Suprapubic skin (tissue), 4 donors: ENCODE data around the gene MCOLN1. TPM values are rescaled to one million over a fixed set of nuclear protein-coding genes. Genes with fewer than 3 reads are reported as not detected.

ENCODE experiments used
- DNase-seq, 2 donors: peaks; one replicate each; pipeline ENCODE4 v3.0.0-alpha.2; 2019; ENCODE audit warnings: low spot score in 2 of 2
- H3K27ac ChIP-seq: fragments of 200-600 bp; sonication (generic); one replicate; pipeline ENCODE4 v1.5.1; 2019
- H3K27me3 ChIP-seq: fragments of 200-600 bp; sonication (generic); one replicate; pipeline ENCODE4 v1.5.1; 2019
- H3K36me3 ChIP-seq: fragments of 200-600 bp; sonication (generic); one replicate; pipeline ENCODE4 v1.5.1; 2019
- H3K4me1 ChIP-seq: fragments of 200-600 bp; sonication (generic); one replicate; pipeline ENCODE4 v1.5.1; 2019
- H3K4me3 ChIP-seq: fragments of 200-600 bp; sonication (generic); one replicate; pipeline ENCODE4 v1.5.1; 2019; ENCODE audit warnings: mild to moderate bottlenecking
- H3K9me3 ChIP-seq: fragments of 200-600 bp; sonication (generic); one replicate; pipeline ENCODE4 v1.5.1; 2019
- EP300 ChIP-seq: sonication (generic); formaldehyde crosslinking; IDR thresholded peaks from one replicate; pipeline ENCODE4 v1.6.1; 2017; ENCODE audit warnings: antibody characterized with exemption
- POLR2A ChIP-seq, 2 donors: fragments of 450-650 bp; IDR thresholded peaks; one replicate each; pipeline ENCODE4 v1.6.1; 2017; ENCODE audit warnings: antibody characterized with exemption in 2 of 2, mild to moderate bottlenecking in 2 of 2, moderate library complexity in 2 of 2
- POLR2AphosphoS5 ChIP-seq, 3 donors: sonication (generic); formaldehyde crosslinking; IDR thresholded peaks; one replicate each; pipeline ENCODE4 v1.6.1; 2017; ENCODE audit warnings: antibody characterized with exemption in 3 of 3
- WGBS: methylation state at CpG from one replicate; pipeline ENCODE4 v1.1.5; 2018; 5-methylcytosine and 5-hydroxymethylcytosine counted together
- total RNA-seq, 4 donors: library from RNA; depleted of rRNA; stranded (reverse); fragments of >200 nt; gene quantifications; one replicate each; pipeline ENCODE4 v1.1.0, GENCODE V29; 2016
- TF ChIP-seq, protein P1 (sequence below), 2 donors: fragments of 200-600 bp in 1 of 2; fragments of 450-650 bp in 1 of 2; sonication (generic) in 1 of 2; IDR thresholded peaks; one replicate each; pipeline ENCODE4 v1.5.1; 2016 to 2019; ENCODE audit warnings: antibody characterized with exemption in 2 of 2, mild to moderate bottlenecking in 1 of 2, moderate library complexity in 1 of 2

The MCOLN1 gene
- total RNA-seq, 4 donors from 2014 or later: 15.9 to 43.6 (median 29.5) TPM

DNA sequence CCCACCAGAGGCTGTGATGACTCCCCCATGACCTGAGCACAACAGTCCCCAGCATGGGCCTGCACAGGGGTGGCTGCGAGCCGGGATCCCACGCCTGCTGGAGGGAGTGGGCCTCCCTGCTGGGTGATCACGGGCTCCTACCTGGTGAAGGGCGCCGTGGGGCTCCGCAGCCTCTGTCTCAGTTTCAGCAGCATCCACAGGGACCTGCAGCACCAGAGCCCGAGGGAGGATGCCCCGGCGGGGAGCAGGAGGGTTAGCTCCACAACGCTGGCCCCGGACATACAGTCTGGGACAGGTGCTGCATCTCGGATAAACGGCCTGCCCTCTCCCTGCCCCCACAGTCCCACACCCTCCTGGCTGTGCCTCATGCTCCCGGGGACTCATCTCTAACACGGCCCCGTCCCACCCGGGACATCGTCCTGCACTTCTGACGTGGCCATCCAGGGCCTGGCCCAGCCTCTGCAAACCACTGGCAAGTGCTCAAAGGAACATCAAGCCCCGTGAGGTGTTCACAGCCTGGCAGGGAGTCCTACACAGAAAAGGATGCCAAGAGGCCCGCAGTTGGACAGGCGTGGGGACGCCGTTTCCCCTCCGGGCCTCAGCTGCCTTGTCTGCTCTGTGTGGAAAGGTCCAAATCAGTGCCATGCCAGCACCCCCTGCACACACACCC is 44.1 kb upstream of the MCOLN1 start:
- WGBS: 42% methylated on average over 6 of the region's 26 CpGs
- H3K4me3 ChIP-seq: no peak overlapping the region
- no peak for DNase-seq
- H3K27ac ChIP-seq: no peak overlapping the region
- H3K36me3 ChIP-seq: no peaks in the 10 kb centered on the region
- H3K27me3 ChIP-seq: no peaks in the 10 kb centered on the region
- no peaks in the 10 kb centered on the region for H3K9me3 ChIP-seq
- peaks cover 18% of the 10 kb centered on the region for H3K4me1 ChIP-seq
- no peak for TF ChIP-seq POLR2AphosphoS5 (IDR thresholded peaks at IDR 0.05)
- no peak for TF ChIP-seq POLR2A (IDR thresholded peaks at IDR 0.05)
- no peak for TF ChIP-seq EP300
- TF ChIP-seq, protein P1, sequence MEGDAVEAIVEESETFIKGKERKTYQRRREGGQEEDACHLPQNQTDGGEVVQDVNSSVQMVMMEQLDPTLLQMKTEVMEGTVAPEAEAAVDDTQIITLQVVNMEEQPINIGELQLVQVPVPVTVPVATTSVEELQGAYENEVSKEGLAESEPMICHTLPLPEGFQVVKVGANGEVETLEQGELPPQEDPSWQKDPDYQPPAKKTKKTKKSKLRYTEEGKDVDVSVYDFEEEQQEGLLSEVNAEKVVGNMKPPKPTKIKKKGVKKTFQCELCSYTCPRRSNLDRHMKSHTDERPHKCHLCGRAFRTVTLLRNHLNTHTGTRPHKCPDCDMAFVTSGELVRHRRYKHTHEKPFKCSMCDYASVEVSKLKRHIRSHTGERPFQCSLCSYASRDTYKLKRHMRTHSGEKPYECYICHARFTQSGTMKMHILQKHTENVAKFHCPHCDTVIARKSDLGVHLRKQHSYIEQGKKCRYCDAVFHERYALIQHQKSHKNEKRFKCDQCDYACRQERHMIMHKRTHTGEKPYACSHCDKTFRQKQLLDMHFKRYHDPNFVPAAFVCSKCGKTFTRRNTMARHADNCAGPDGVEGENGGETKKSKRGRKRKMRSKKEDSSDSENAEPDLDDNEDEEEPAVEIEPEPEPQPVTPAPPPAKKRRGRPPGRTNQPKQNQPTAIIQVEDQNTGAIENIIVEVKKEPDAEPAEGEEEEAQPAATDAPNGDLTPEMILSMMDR (IDR thresholded peaks at IDR 0.05): no peak

DNA sequence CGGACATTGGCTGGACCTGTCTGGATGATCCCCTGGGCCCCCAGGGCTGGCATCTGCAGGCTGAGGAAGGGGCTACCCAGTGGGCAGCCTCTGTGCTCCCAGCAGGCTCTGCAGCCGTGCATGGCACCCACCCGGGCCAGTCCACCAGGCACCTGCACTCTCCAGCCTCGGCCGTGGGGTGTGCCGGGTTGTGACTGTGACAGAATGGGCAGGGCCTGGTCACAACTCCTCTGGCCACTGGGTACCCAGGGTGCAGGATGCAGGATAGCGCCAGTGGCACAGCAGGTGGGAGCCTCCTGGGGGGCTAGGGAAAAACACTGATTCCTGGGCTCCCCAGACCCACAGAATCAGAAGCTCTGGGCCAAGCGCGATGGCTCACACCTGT is 43.6 kb upstream of the MCOLN1 start:
- Histone ChIP-seq H3K27ac (no peak overlapping the region), H3K27me3 (no peaks in the 10 kb centered on the region), H3K36me3 (no peaks in the 10 kb centered on the region), H3K4me3 (no peak overlapping the region), H3K4me1 (peaks cover 23% of the 10 kb centered on the region), H3K9me3 (no peaks in the 10 kb centered on the region)
- TF ChIP-seq, protein P1 (IDR thresholded peaks at IDR 0.05): no peak
- TF ChIP-seq EP300: no peak
- TF ChIP-seq POLR2AphosphoS5 (IDR thresholded peaks at IDR 0.05): no peak
- TF ChIP-seq POLR2A (IDR thresholded peaks at IDR 0.05): no peak
- WGBS: 93% methylated on average over 3 of the region's 9 CpGs
- no peak for DNase-seq

DNA sequence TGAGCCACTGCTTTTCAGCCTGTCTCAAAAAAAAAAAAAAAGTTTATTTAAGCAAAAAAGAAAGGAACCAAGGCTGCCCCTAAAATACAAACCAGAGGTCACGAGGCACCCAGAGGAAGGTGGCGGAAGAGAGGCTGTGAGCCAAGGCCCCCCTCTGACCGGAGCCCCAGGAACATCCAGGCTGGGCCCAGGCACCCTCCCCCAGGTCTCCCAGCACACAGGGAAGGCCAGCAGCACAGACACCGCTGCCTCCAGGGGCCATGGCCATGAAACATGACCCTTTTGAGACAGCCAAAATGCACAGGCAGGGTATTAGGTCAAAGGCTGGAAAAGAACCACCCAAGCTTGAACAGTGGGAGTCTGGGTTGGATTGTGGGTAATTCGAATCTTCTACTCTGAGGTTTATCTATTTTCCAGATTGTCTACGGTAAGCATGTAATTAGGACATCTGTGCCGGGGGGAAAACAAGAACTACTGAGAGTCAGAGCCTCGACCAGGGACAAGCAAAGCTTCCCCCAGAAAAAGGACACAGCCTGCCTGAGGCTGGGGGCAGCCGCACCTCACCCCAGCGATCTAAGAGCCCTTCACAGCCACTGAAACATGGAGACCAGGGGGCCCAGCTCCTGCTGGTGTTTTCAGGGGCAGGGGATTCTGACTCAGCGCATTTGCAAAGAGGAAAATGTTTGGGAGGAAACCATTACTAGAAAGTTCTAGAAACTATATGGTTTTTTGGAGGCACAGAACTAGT is 42.0 kb upstream of the MCOLN1 start:
- no peaks in the 10 kb centered on the region for H3K27me3 ChIP-seq
- H3K27ac ChIP-seq: no peak overlapping the region
- H3K4me1 ChIP-seq: peaks cover 24% of the 10 kb centered on the region
- WGBS: 88% methylated on average over 11 of the region's 11 CpGs
- no peaks in the 10 kb centered on the region for H3K9me3 ChIP-seq
- TF ChIP-seq POLR2AphosphoS5 (IDR thresholded peaks at IDR 0.05) (no peak), POLR2A (IDR thresholded peaks at IDR 0.05) (no peak), EP300 (no peak)
- TF ChIP-seq, protein P1 (IDR thresholded peaks at IDR 0.05): no peak
- DNase-seq: no peak
- H3K36me3 ChIP-seq: no peaks in the 10 kb centered on the region
- H3K4me3 ChIP-seq: no peak overlapping the region

DNA sequence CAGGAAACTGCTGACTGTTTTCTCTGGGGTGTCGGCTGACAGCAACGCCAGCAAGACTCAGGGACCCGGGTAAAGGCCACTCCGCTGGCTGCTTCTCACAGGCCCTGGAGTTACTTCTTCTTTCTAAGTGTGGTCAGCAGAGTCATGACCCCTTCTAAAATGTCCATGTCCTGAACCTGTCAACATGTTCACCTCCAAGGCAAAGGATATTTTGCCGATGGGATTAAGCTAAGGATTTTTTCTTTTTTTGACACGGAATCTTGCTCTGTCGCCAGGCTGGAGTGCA is 41.5 kb upstream of the MCOLN1 start:
- TF ChIP-seq POLR2AphosphoS5 (IDR thresholded peaks at IDR 0.05) (no peak), POLR2A (IDR thresholded peaks at IDR 0.05) (no peak), EP300 (no peak)
- TF ChIP-seq, protein P1 (IDR thresholded peaks at IDR 0.05): no peak
- H3K4me3 ChIP-seq: no peak overlapping the region
- no peaks in the 10 kb centered on the region for H3K36me3 ChIP-seq
- H3K27me3 ChIP-seq: no peaks in the 10 kb centered on the region
- peaks cover 24% of the 10 kb centered on the region for H3K4me1 ChIP-seq
- no peak for DNase-seq
- H3K27ac ChIP-seq: no peak overlapping the region
- WGBS: 77% methylated on average over 7 of the region's 7 CpGs
- no peaks in the 10 kb centered on the region for H3K9me3 ChIP-seq

DNA sequence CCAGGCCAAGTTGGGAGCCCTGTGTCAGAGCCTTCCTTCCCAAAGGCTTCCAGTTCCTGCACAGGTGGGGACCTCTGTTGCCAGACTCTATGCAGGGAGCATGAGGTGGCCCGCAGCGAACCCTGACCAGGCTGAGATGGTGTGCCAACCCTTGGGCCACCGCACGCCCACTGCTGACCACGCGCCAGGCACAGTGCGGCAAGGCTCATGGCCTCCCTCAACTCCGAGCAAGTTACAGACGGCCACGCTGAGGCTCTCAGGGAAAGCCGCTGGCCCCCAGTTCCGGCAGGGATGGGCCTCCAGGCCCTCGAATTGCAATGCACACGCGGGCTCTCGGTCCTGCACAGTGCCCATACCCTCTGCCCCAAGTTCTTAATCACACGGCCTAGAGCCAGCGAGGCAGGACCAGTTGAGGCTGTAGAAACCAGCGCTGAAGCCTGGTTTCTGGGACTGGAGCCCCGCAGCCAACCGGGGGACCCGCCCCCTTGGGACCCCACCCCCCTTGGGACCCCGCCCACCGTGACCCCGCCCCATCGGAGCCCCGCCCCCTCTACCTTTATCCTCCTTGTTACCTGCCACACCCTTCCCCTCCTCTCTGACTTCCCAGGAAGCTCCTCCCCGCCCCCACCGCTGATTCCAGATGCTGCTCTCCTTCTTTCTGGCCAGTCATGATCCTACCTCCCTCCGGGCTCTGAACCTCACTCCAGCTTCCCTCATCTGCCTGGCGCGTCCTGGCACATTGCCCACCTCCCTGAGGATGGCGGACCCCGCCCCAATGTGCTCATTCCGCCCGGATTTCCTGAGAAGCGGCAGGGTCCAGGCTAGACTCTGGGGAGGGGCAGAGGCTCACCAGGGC is 39.6 kb upstream of the MCOLN1 start:
- TF ChIP-seq, protein P1 (IDR thresholded peaks at IDR 0.05): no peak
- TF ChIP-seq EP300: no peak
- no peak for TF ChIP-seq POLR2A (IDR thresholded peaks at IDR 0.05)
- TF ChIP-seq POLR2AphosphoS5 (IDR thresholded peaks at IDR 0.05): no peak
- H3K27me3 ChIP-seq: no peaks in the 10 kb centered on the region
- peaks cover 24% of the 10 kb centered on the region for H3K4me1 ChIP-seq
- H3K36me3 ChIP-seq: no peaks in the 10 kb centered on the region
- no peaks in the 10 kb centered on the region for H3K9me3 ChIP-seq
- DNase-seq: no peak
- H3K4me3 ChIP-seq: no peak overlapping the region
- WGBS: 16% methylated on average over 17 of the region's 37 CpGs
- no peak overlapping the region for H3K27ac ChIP-seq
